Brain microvascular endothelial cell (primary cell): ENCODE results near the gene RSU1.

Experiments
- DNase-seq: peaks from one replicate; pipeline ENCODE4 v3.0.0-alpha.2; 2020
- H3K27ac ChIP-seq: fragments of 250-450 bp; sonication (Bioruptor Pico); 2 replicates; pipeline ENCODE4 v1.5.1; 2020; ENCODE audit warnings: mild to moderate bottlenecking, moderate library complexity
- H3K27me3 ChIP-seq: fragments of 250-450 bp; sonication (Bioruptor Pico); replicated peaks from 2 replicates; pipeline ENCODE4 v1.5.1; 2020; ENCODE audit warnings: mild to moderate bottlenecking
- H3K36me3 ChIP-seq: fragments of 250-450 bp; sonication (Bioruptor Pico); replicated peaks from 2 replicates; pipeline ENCODE4 v1.5.1; 2020; ENCODE audit warnings: mild to moderate bottlenecking
- H3K4me3 ChIP-seq: 2 replicates; pipeline ENCODE4 v1.5.1; 2011; ENCODE audit warnings: low read depth, mild to moderate bottlenecking, control low read depth, low read length, moderate library complexity
- in situ Hi-C: cut with HindIII; loops from 2 replicates; pipeline ENCODE4 v1.10.0; 2017; ENCODE audit warnings: low sequenced_read_pairs, low pct_ligation_motif_present
- TF ChIP-seq, protein P1 (sequence below): IDR thresholded peaks from 2 replicates; pipeline ENCODE4 v1.5.1; 2011; ENCODE audit warnings: low read depth, mild to moderate bottlenecking, moderate library complexity, low read length, control low read depth, inconsistent platforms; ENCODE audit errors: missing control alignments

RSU1 gene

DNA sequence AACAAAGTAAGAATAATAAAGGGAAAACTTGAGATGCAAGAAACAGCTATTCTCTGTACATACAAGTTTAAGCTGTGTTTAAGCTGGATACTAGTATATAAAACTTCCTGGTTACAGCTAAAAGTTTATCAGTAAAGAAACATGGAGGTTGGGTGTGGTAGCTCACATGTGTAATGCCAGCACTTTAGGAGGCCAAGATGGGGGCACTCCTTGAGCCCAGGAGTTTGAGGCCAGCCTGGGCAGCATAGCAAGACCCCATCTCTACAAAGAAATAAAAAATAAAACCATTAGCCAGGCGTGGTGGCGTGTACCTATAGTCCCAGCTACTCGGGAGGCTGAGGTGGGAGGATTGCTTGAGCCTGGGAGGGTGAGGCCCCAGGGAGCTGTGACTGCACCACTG is 3.2 kb downstream of the RSU1 start:
- Histone ChIP-seq H3K27me3 (no peaks in the 10 kb centered on the region), H3K36me3 (no peaks in the 10 kb centered on the region), H3K4me3 (no peak overlapping the region), H3K27ac (no peak overlapping the region)
- in situ Hi-C loops = no loop called here
- no peak for DNase-seq
- TF ChIP-seq, protein P1, sequence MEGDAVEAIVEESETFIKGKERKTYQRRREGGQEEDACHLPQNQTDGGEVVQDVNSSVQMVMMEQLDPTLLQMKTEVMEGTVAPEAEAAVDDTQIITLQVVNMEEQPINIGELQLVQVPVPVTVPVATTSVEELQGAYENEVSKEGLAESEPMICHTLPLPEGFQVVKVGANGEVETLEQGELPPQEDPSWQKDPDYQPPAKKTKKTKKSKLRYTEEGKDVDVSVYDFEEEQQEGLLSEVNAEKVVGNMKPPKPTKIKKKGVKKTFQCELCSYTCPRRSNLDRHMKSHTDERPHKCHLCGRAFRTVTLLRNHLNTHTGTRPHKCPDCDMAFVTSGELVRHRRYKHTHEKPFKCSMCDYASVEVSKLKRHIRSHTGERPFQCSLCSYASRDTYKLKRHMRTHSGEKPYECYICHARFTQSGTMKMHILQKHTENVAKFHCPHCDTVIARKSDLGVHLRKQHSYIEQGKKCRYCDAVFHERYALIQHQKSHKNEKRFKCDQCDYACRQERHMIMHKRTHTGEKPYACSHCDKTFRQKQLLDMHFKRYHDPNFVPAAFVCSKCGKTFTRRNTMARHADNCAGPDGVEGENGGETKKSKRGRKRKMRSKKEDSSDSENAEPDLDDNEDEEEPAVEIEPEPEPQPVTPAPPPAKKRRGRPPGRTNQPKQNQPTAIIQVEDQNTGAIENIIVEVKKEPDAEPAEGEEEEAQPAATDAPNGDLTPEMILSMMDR = no peak

- DNase-seq = no peak
- TF ChIP-seq, protein P1 = no peak
- H3K27me3 ChIP-seq = no peaks in the 10 kb centered on the region
- no peak overlapping the region for H3K27ac ChIP-seq
- no peak overlapping the region for H3K4me3 ChIP-seq
- H3K36me3 ChIP-seq = no peaks in the 10 kb centered on the region
- in situ Hi-C loops = no loop called here
Measured at GRCh38 chr10:16812676-16813075, 4.5 kb downstream of the RSU1 start.

DNA sequence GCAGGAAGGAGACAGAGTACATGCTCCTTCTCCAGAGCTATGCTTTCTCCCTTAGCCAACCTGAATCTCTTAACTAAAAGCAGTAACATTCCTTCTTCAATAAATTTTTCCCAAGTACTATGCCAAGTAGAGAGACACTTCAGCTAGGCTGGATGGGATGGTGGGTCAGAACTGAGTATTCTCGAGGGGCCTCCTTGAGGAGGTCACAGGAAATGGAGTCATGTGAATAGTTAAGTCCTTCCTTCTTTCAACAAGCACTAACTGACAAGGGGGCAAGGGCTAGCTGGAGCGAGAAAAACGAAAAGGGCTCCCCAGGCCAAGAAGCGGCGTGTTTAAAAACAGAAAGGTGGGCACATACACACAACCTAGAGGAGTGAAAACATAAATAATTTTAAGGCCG is 5.5 kb downstream of the RSU1 start:
- Histone ChIP-seq H3K36me3 (no peaks in the 10 kb centered on the region), H3K27ac (no peak overlapping the region), H3K27me3 (no peaks in the 10 kb centered on the region), H3K4me3 (no peak overlapping the region)
- DNase-seq = no peak
- TF ChIP-seq, protein P1 = no peak
- in situ Hi-C loops = no loop called here

- no peak overlapping the region for H3K4me3 ChIP-seq
- H3K36me3 ChIP-seq = no peaks in the 10 kb centered on the region
- no peak overlapping the region for H3K27ac ChIP-seq
- TF ChIP-seq, protein P1 = no peak
- no peaks in the 10 kb centered on the region for H3K27me3 ChIP-seq
- in situ Hi-C loops = no loop called here
- no peak for DNase-seq
Measured at GRCh38 chr10:16811292-16811691, 5.9 kb downstream of the RSU1 start.

DNA sequence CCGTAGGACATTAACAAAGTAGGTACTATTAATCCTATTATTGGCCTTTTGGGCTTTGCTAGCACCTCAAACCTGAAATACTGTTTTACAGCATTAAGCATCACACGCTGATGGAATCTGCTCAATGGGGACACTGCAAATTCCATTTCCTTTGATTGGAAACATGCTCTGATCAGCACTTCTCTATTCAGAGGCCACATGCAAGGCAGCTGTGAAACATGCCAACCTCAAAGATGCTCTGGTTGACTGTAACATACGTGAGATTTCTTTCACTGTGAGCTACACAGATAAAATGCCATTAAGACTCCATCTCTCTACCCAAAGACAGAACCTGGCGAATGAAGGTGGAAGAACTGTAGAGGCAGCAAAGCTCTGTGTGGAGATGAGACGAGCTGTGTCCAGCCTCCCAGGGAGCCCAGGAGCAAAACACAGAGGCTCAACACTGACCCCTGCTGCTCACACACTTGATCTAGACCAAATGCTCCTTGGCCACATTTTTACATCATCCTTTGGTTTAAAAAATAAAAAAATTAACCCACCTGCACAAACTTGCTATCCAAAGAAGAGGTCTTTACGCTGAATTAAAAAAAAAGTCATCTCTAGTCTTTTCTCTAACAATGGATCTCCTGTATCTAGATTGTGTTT is 8.0 kb downstream of the RSU1 start:
- H3K36me3 ChIP-seq = no peaks in the 10 kb centered on the region
- H3K27ac ChIP-seq = no peak overlapping the region
- peak; percentile 66 for DNase-seq
- no peak overlapping the region for H3K4me3 ChIP-seq
- H3K27me3 ChIP-seq = no peaks in the 10 kb centered on the region
- TF ChIP-seq, protein P1 = peak; percentile 81
- in situ Hi-C loops = no loop called here

DNA sequence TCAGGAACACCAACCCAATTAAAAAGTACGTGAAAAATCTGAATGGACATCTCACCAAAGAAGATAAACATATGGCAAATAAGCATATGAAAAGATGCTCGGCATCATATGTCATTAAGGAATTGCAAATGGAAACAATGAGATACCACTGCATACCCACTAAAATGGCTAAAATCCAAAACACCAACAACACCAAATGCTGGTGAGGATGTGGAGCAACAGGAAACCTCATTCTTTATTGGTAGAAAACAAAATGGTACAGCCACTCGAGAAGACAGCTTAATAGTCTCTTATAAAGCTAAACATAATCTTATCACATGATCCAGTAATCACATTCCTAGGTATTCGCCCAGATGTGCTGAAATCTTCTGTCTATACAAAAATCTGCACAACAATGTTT is 13.1 kb downstream of the RSU1 start:
- Histone ChIP-seq H3K27ac (no peak overlapping the region), H3K36me3 (no peaks in the 10 kb centered on the region), H3K4me3 (no peak overlapping the region), H3K27me3 (no peaks in the 10 kb centered on the region)
- TF ChIP-seq, protein P1 = no peak
- DNase-seq = no peak
- in situ Hi-C loops = no loop called here
